Liver (tissue), 3 donors: Measurements from ENCODE around the gene IFIT5.

Experiments
- CTCF ChIP-seq: fragments of 150-350 bp; IDR thresholded peaks from 2 replicates; pipeline ENCODE4 v1.5.1; 2017; ENCODE audit warnings: improper control_type of control experiment, low read depth, low read length; ENCODE audit not compliant: missing input control
- EGR1 ChIP-seq, 2 donors: IDR thresholded peaks; 2 replicates each; pipeline ENCODE4 v1.6.1; 2016 to 2018; ENCODE audit warnings: antibody characterized with exemption in 2 of 2, low read depth in 2 of 2
- FOXA1 ChIP-seq: IDR thresholded peaks from 2 replicates; pipeline ENCODE4 v1.6.1; 2016; ENCODE audit warnings: antibody characterized with exemption
- GABPA ChIP-seq, 2 donors: IDR thresholded peaks in 1 of 2; conservative IDR thresholded peaks in 1 of 2; 2 replicates each; pipeline ENCODE4 v1.6.1; 2016; ENCODE audit warnings: antibody characterized with exemption in 2 of 2, mild to moderate bottlenecking in 1 of 2, moderate library complexity in 1 of 2
- JUND ChIP-seq, 2 donors: IDR thresholded peaks; 2 replicates each; pipeline ENCODE4 v1.6.1; 2016; ENCODE audit warnings: antibody characterized with exemption in 2 of 2
- MAX ChIP-seq: IDR thresholded peaks from 2 replicates; pipeline ENCODE4 v1.6.1; 2016; ENCODE audit warnings: antibody characterized with exemption
- YY1 ChIP-seq: IDR thresholded peaks from 2 replicates; pipeline ENCODE4 v1.6.1; 2016; ENCODE audit warnings: antibody characterized with exemption, mild to moderate bottlenecking
- TF ChIP-seq, protein P1 (sequence below): IDR thresholded peaks from 2 replicates; pipeline ENCODE4 v1.6.1; 2016; ENCODE audit warnings: antibody characterized with exemption, mild to moderate bottlenecking
- donor health status: healthy.
- donor health status: healthy.

DNA sequence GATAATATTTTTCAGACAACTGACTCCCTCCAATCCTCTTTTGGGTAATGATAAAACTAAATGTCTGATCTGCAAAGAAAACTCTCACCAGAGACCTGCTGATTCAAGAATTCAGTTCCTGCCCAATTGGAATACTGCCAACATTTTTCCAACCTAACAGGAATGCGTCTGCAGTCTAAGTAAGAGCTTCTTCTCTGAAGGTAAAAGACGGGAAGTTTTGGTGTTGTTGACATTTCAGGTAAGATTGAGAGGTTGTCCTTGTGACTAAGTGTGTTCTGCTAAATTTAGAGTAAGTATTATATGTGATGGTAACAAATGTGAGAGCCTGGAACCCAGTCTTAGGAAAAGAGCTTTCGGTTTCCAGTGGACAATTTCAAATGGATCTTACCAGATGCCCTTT lies 17.6 kb downstream of the IFIT5 start:
- TF ChIP-seq CTCF: no peak
- no peak for TF ChIP-seq JUND (IDR thresholded peaks at IDR 0.05)
- no peak for TF ChIP-seq FOXA1
- TF ChIP-seq, protein P1, sequence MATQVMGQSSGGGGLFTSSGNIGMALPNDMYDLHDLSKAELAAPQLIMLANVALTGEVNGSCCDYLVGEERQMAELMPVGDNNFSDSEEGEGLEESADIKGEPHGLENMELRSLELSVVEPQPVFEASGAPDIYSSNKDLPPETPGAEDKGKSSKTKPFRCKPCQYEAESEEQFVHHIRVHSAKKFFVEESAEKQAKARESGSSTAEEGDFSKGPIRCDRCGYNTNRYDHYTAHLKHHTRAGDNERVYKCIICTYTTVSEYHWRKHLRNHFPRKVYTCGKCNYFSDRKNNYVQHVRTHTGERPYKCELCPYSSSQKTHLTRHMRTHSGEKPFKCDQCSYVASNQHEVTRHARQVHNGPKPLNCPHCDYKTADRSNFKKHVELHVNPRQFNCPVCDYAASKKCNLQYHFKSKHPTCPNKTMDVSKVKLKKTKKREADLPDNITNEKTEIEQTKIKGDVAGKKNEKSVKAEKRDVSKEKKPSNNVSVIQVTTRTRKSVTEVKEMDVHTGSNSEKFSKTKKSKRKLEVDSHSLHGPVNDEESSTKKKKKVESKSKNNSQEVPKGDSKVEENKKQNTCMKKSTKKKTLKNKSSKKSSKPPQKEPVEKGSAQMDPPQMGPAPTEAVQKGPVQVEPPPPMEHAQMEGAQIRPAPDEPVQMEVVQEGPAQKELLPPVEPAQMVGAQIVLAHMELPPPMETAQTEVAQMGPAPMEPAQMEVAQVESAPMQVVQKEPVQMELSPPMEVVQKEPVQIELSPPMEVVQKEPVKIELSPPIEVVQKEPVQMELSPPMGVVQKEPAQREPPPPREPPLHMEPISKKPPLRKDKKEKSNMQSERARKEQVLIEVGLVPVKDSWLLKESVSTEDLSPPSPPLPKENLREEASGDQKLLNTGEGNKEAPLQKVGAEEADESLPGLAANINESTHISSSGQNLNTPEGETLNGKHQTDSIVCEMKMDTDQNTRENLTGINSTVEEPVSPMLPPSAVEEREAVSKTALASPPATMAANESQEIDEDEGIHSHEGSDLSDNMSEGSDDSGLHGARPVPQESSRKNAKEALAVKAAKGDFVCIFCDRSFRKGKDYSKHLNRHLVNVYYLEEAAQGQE: no peak
- no peak for TF ChIP-seq YY1
- no peak for TF ChIP-seq MAX
- TF ChIP-seq GABPA (IDR thresholded peaks at IDR 0.05 in 1 of 2, conservative IDR thresholded peaks at IDR 0.05 in 1 of 2): no peak
- no peak for TF ChIP-seq EGR1 (IDR thresholded peaks at IDR 0.05; ENCODE audit: low read depth in 2 of 2)
